Mesothelial cell of epicardium (in vitro differentiated cells): ENCODE measurements around the gene MED16. TPM values are rescaled to one million over a fixed set of nuclear protein-coding genes. Genes with fewer than 3 reads are reported as not detected.

Experiments used
- DNase-seq, 2 experiments: peaks; one replicate each; pipeline ENCODE4 v3.0.0; 2021; ENCODE audit warnings: low spot score in 2 of 2; ENCODE audit not compliant: unreplicated experiment in 2 of 2
- H3K27ac Mint-ChIP-seq: 2 replicates; pipeline ENCODE4 v1.8.0; 2021; ENCODE audit warnings: mixed read lengths
- H3K27me3 Mint-ChIP-seq: 2 replicates; pipeline ENCODE4 v1.8.0; 2021; ENCODE audit warnings: low read depth, mixed read lengths
- H3K36me3 Mint-ChIP-seq: 2 replicates; pipeline ENCODE4 v1.8.0; 2021; ENCODE audit warnings: mixed read lengths
- H3K4me1 Mint-ChIP-seq: 2 replicates; pipeline ENCODE4 v1.8.0; 2021; ENCODE audit warnings: mixed read lengths
- H3K4me3 Mint-ChIP-seq: 2 replicates; pipeline ENCODE4 v1.8.0; 2021; ENCODE audit warnings: mild to moderate bottlenecking, moderate library complexity, mixed read lengths
- H3K9me3 Mint-ChIP-seq: 2 replicates; pipeline ENCODE4 v1.8.0; 2021; ENCODE audit warnings: mixed read lengths
- CTCF ChIP-seq: fragments of 200-600 bp; sonication (generic); IDR thresholded peaks from one replicate; pipeline ENCODE4 v1.5.0; 2021; ENCODE audit warnings: antibody characterized with exemption; ENCODE audit not compliant: unreplicated experiment
- total RNA-seq: library from RNA; stranded (reverse); gene quantifications from 3 replicates; pipeline ENCODE4 v1.2.1, GENCODE V29; 2021

The MED16 gene
- total RNA-seq, result 79.8 to 87.8 TPM (median 80.0 TPM) in 3 replicates

- Mint-ChIP-seq H3K9me3 (no peaks in the 10 kb centered on the region), H3K4me3 (peak within 1 kb of the TSS; percentile 86), H3K27me3 (peaks cover 2% of the 10 kb centered on the region), H3K36me3 (peaks cover 6% of the 10 kb centered on the region), H3K4me1 (no peaks in the 10 kb centered on the region), H3K27ac (peak within 1 kb of the TSS; percentile 100)
- TF ChIP-seq CTCF, result no peak
- DNase-seq, result peak; percentile 94
Measured at GRCh38 chr19:892894-893689, at the start of gene MED16, which contains the start of gene RNU6-9. TSS of gene MED16 (minus strand) at chr19:893187. CDS start at chr19:891131, 2,056 bp downstream. TSS of gene RNU6-9 (plus strand) at chr19:893484.

- Mint-ChIP-seq H3K4me1 (peaks cover 34% of the 10 kb centered on the region), H3K27me3 (no peaks in the 10 kb centered on the region), H3K4me3 (no peak overlapping the region), H3K9me3 (no peaks in the 10 kb centered on the region), H3K36me3 (peaks cover 29% of the 10 kb centered on the region), H3K27ac (no peak overlapping the region)
- TF ChIP-seq CTCF, result no peak
- no peak for DNase-seq
Measured at GRCh38 chr19:942133-942645, 49.2 kb upstream of the MED16 start.

GRCh38 chr19:941292-942132 lies 48.5 kb upstream of the MED16 start:
- no peaks in the 10 kb centered on the region for H3K27me3 Mint-ChIP-seq
- peaks cover 34% of the 10 kb centered on the region for H3K4me1 Mint-ChIP-seq
- no peak for DNase-seq
- H3K4me3 Mint-ChIP-seq, result no peak overlapping the region
- TF ChIP-seq CTCF, result no peak
- H3K9me3 Mint-ChIP-seq, result no peaks in the 10 kb centered on the region
- peaks cover 33% of the 10 kb centered on the region for H3K36me3 Mint-ChIP-seq
- peak overlapping the region; percentile 55 for H3K27ac Mint-ChIP-seq

GRCh38 chr19:940591-941291 lies 47.8 kb upstream of the MED16 start:
- H3K27ac Mint-ChIP-seq, result peak overlapping the region; percentile 86
- H3K36me3 Mint-ChIP-seq, result peaks cover 35% of the 10 kb centered on the region
- peaks cover 34% of the 10 kb centered on the region for H3K4me1 Mint-ChIP-seq
- no peaks in the 10 kb centered on the region for H3K27me3 Mint-ChIP-seq
- TF ChIP-seq CTCF, result no peak
- no peak for DNase-seq
- no peak overlapping the region for H3K4me3 Mint-ChIP-seq
- no peaks in the 10 kb centered on the region for H3K9me3 Mint-ChIP-seq

- H3K4me1 Mint-ChIP-seq, result peaks cover 31% of the 10 kb centered on the region
- no peak for TF ChIP-seq CTCF
- peak overlapping the region; percentile 86 for H3K27ac Mint-ChIP-seq
- peaks cover 33% of the 10 kb centered on the region for H3K36me3 Mint-ChIP-seq
- no peak overlapping the region for H3K4me3 Mint-ChIP-seq
- H3K9me3 Mint-ChIP-seq, result no peaks in the 10 kb centered on the region
- DNase-seq, result no peak
- no peaks in the 10 kb centered on the region for H3K27me3 Mint-ChIP-seq
Measured at GRCh38 chr19:939922-940321, 46.9 kb upstream of the MED16 start.
